HEK293 (cell line): ENCODE results near the gene NDE1.

ENCODE experiments used
- TF ChIP-seq, protein P1 (sequence below): fragments of 450-650 bp; formaldehyde crosslinking; IDR thresholded peaks from 2 replicates; pipeline ENCODE4 v1.5.1; 2016; ENCODE audit warnings: missing biosample characterization, missing genetic modification characterization
- TF ChIP-seq, protein P2 (sequence below): fragments of 450-650 bp; formaldehyde crosslinking; IDR thresholded peaks from 2 replicates; pipeline ENCODE4 v1.5.1; 2016; ENCODE audit warnings: missing biosample characterization, missing genetic modification characterization

DNA sequence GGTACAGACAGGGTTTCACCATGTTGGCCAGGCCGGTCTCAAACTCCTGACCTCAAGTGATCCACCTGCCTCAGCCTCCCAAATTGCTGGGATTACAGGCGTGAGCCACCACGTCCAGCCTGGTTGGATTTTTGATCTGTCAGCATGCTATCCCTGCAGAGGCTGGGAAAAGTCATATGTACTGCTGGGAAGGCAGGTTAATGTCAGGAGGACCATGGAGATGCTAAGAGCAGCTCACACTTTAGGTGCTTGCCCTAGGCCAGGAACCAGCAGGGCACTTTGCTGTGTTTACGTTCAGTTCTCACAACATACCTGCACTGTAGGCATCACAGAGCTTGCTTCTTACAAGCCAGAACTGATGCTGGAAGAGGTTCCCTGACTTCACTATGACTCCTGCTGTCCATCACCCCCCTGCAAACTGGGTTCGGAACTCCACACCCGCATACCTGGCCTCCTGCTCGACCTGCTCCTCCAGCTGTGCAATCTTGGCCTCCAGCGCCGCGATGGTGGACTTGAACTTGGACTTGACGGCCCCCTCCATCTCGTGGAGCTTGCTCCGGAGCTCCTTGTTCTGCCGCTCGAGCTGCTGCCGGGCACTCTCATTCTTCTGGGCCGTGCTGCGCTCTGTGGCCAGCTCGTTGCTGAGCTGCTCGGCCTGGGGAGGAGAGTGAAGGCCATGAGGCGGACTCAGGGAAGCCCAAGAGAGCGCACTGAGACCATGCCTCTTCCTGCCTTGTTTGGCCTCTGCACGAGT lies 66.8 kb downstream of the NDE1 start:
- TF ChIP-seq, protein P1, sequence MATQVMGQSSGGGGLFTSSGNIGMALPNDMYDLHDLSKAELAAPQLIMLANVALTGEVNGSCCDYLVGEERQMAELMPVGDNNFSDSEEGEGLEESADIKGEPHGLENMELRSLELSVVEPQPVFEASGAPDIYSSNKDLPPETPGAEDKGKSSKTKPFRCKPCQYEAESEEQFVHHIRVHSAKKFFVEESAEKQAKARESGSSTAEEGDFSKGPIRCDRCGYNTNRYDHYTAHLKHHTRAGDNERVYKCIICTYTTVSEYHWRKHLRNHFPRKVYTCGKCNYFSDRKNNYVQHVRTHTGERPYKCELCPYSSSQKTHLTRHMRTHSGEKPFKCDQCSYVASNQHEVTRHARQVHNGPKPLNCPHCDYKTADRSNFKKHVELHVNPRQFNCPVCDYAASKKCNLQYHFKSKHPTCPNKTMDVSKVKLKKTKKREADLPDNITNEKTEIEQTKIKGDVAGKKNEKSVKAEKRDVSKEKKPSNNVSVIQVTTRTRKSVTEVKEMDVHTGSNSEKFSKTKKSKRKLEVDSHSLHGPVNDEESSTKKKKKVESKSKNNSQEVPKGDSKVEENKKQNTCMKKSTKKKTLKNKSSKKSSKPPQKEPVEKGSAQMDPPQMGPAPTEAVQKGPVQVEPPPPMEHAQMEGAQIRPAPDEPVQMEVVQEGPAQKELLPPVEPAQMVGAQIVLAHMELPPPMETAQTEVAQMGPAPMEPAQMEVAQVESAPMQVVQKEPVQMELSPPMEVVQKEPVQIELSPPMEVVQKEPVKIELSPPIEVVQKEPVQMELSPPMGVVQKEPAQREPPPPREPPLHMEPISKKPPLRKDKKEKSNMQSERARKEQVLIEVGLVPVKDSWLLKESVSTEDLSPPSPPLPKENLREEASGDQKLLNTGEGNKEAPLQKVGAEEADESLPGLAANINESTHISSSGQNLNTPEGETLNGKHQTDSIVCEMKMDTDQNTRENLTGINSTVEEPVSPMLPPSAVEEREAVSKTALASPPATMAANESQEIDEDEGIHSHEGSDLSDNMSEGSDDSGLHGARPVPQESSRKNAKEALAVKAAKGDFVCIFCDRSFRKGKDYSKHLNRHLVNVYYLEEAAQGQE: no peak
- TF ChIP-seq, protein P2, sequence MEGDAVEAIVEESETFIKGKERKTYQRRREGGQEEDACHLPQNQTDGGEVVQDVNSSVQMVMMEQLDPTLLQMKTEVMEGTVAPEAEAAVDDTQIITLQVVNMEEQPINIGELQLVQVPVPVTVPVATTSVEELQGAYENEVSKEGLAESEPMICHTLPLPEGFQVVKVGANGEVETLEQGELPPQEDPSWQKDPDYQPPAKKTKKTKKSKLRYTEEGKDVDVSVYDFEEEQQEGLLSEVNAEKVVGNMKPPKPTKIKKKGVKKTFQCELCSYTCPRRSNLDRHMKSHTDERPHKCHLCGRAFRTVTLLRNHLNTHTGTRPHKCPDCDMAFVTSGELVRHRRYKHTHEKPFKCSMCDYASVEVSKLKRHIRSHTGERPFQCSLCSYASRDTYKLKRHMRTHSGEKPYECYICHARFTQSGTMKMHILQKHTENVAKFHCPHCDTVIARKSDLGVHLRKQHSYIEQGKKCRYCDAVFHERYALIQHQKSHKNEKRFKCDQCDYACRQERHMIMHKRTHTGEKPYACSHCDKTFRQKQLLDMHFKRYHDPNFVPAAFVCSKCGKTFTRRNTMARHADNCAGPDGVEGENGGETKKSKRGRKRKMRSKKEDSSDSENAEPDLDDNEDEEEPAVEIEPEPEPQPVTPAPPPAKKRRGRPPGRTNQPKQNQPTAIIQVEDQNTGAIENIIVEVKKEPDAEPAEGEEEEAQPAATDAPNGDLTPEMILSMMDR (tag by site-specific recombination): no peak
